ENCODE data around the gene IZUMO4. TPM values are rescaled to one million over a fixed set of nuclear protein-coding genes. Genes with fewer than 3 reads are reported as not detected.

The IZUMO4 gene
- total and polyA plus RNA-seq, 10 of the 15 experiments (the other 5 are each of a cell fraction or from before 2014, with no cell fraction given), result 0.53 to 27.1 (median 7.5) TPM

- ChIA-PET CTCF (no interaction called here), SMC1A (ENCODE audit: uncharacterized antibody, unreplicated experiment) (no interaction called here), RAD21 (ENCODE audit: unreplicated experiment) (no interaction called here), POLR2A (interaction anchor here (0.6 kb wide), 2 partner anchors 27 to 132 kb away, joined by 6 to 7 read pairs; no protein-coding TSS in a partner anchor)
- ATAC-seq, result no peak
- Histone ChIP-seq H3K36me3 (ENCODE audit: control insufficient read depth in 2 of 2, insufficient read depth in 2 of 2, low read length in 1 of 2) (peaks cover 12 to 76% of the 10 kb centered on the region in 2 experiments; a peak in 3 of 4 replicates), H3K79me2 (ENCODE audit: control insufficient read depth, insufficient read depth, low read length) (no peaks in the 10 kb centered on the region), H3K9ac (ENCODE audit: control insufficient read depth, insufficient read depth, low read length) (no peak overlapping the region), H2AFZ (ENCODE audit: control insufficient read depth, low read depth, low read length) (no peak overlapping the region), H3K27me3 (replicated peaks in 1 of 2; ENCODE audit: control insufficient read depth in 2 of 2, insufficient read depth in 2 of 2, low read length in 1 of 2) (no peaks in the 10 kb centered on the region), H4K20me1 (ENCODE audit: control insufficient read depth, insufficient read depth) (no peaks in the 10 kb centered on the region), H3K9me3 (replicated peaks; ENCODE audit: control insufficient read depth, insufficient read depth, low read length) (no peaks in the 10 kb centered on the region), H3K4me2 (ENCODE audit: control insufficient read depth, insufficient read depth) (no peak overlapping the region), H3K4me1 (ENCODE audit: control insufficient read depth, insufficient read depth, low read length) (no peaks in the 10 kb centered on the region), H3K4me3 (no peak overlapping the region), H3K27ac (ENCODE audit: control insufficient read depth, insufficient read depth) (no peak overlapping the region)
- WGBS (ENCODE audit: insufficient coverage, insufficient replicate concordance, low lambda C conversion rate, missing lambda C conversion rate), result 94% methylated on average over 24 of the region's 24 CpGs
- in situ Hi-C loops (cut with MboI), result no loop called here
- intact Hi-C loops (cut with micrococcal nuclease; ENCODE audit: unreplicated experiment), result no loop called here
- BruUV-seq (replicated peaks), result no TSS peak
- DNase-seq (ENCODE audit: low read depth, low spot score), result no peak
- no peak for FAIRE-seq
- no peak for TF ChIP-seq ZBTB33 (IDR thresholded peaks at IDR 0.05)
- no peak for TF ChIP-seq STAT3 (IDR thresholded peaks at IDR 0.05; ENCODE audit: low read depth, low read length)
- TF ChIP-seq, protein P1, sequence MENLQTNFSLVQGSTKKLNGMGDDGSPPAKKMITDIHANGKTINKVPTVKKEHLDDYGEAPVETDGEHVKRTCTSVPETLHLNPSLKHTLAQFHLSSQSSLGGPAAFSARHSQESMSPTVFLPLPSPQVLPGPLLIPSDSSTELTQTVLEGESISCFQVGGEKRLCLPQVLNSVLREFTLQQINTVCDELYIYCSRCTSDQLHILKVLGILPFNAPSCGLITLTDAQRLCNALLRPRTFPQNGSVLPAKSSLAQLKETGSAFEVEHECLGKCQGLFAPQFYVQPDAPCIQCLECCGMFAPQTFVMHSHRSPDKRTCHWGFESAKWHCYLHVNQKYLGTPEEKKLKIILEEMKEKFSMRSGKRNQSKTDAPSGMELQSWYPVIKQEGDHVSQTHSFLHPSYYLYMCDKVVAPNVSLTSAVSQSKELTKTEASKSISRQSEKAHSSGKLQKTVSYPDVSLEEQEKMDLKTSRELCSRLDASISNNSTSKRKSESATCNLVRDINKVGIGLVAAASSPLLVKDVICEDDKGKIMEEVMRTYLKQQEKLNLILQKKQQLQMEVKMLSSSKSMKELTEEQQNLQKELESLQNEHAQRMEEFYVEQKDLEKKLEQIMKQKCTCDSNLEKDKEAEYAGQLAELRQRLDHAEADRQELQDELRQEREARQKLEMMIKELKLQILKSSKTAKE (IDR thresholded peaks at IDR 0.05; ENCODE audit: low read depth, poor library complexity, severe bottlenecking), result no peak
- TF ChIP-seq CREB1 (IDR thresholded peaks at IDR 0.05; ENCODE audit: low read depth), result no peak
- no peak for TF ChIP-seq SP1 (IDR thresholded peaks at IDR 0.05; ENCODE audit: low read depth, low read length)
- no peak for TF ChIP-seq PRDM15 (CRISPR knock-in tag; IDR thresholded peaks at IDR 0.05)
- no peak for TF ChIP-seq DPF2 (IDR thresholded peaks at IDR 0.05)
- no peak for TF ChIP-seq BHLHE40 (IDR thresholded peaks at IDR 0.05; ENCODE audit: borderline replicate concordance in 1 of 2, low read depth in 2 of 2, low read length in 1 of 2)
- TF ChIP-seq, protein P2, sequence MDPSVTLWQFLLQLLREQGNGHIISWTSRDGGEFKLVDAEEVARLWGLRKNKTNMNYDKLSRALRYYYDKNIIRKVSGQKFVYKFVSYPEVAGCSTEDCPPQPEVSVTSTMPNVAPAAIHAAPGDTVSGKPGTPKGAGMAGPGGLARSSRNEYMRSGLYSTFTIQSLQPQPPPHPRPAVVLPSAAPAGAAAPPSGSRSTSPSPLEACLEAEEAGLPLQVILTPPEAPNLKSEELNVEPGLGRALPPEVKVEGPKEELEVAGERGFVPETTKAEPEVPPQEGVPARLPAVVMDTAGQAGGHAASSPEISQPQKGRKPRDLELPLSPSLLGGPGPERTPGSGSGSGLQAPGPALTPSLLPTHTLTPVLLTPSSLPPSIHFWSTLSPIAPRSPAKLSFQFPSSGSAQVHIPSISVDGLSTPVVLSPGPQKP (IDR thresholded peaks at IDR 0.05; ENCODE audit: low read depth, low read length), result no peak
- TF ChIP-seq MAX (IDR thresholded peaks at IDR 0.05; ENCODE audit: low read depth, low read length), result no peak
- no peak for TF ChIP-seq ZNF622 (IDR thresholded peaks at IDR 0.05)
- TF ChIP-seq NFYA (IDR thresholded peaks at IDR 0.05; ENCODE audit: borderline replicate concordance, low read depth, low read length), result no peak
- TF ChIP-seq ESRRA (IDR thresholded peaks at IDR 0.05; ENCODE audit: low read length), result no peak
- no peak for TF ChIP-seq YBX1 (IDR thresholded peaks at IDR 0.05)
- no peak for TF ChIP-seq BMI1 (IDR thresholded peaks at IDR 0.05; ENCODE audit: borderline replicate concordance)
- no peak for TF ChIP-seq SUPT20H (IDR thresholded peaks at IDR 0.05; ENCODE audit: borderline replicate concordance, control insufficient read depth, low read depth, low read length)
These were observed 19.3 kb downstream of the IZUMO4 start for GRCh38 chr19:2115911-2116426.

All from GM12878 (cell line).